ENCODE measurements around the gene ZC3HAV1.

GRCh38 chr7:139108266-139109187, 993 bp downstream of the ZC3HAV1 start:
- no peak for TF ChIP-seq CTCF (IDR thresholded peaks at IDR 0.05)
- no peak for TF ChIP-seq POLR2AphosphoS5 (IDR thresholded peaks at IDR 0.05)
- no peak for TF ChIP-seq POLR2A (IDR thresholded peaks at IDR 0.05)

Data from upper lobe of left lung (tissue), 4 donors.